MM.1S (cell line): Measurements from ENCODE around the gene GPC3.
"Not testable (repeated sequence)": the region's sequence is repeated elsewhere in the genome, so short reads cannot be mapped to it uniquely, and the experiment has no call there.

ENCODE experiments used
- DNase-seq: peaks from one replicate; pipeline ENCODE4 v3.0.0-alpha.2; 2015
- H2AFZ ChIP-seq: fragments of 300-600 bp; sonication (generic); 2 replicates; pipeline ENCODE4 v1.6.0; 2016; ENCODE audit warnings: antibody characterized with exemption, low read length
- H3F3A ChIP-seq: fragments of 300-600 bp; sonication (generic); 2 replicates; pipeline ENCODE4 v1.6.1; 2016; ENCODE audit warnings: mild to moderate bottlenecking, antibody characterized with exemption, low read length, moderate library complexity, mixed read lengths; ENCODE audit not compliant: insufficient read depth
- H3K27ac ChIP-seq: fragments of 300-600 bp; sonication (generic); 2 replicates; pipeline ENCODE4 v1.5.1; 2016; ENCODE audit warnings: mild to moderate bottlenecking, low read length
- H3K27me3 ChIP-seq: fragments of 300-600 bp; sonication (generic); replicated peaks from 2 replicates; pipeline ENCODE4 v1.6.0; 2016; ENCODE audit warnings: low read length; ENCODE audit not compliant: insufficient read depth
- H3K36me3 ChIP-seq: fragments of 300-600 bp; sonication (generic); replicated peaks from 2 replicates; pipeline ENCODE4 v1.6.1; 2016; ENCODE audit warnings: mild to moderate bottlenecking, low read length, mixed read lengths; ENCODE audit not compliant: insufficient read depth
- H3K4me1 ChIP-seq: fragments of 300-600 bp; sonication (generic); 2 replicates; pipeline ENCODE4 v1.6.1; 2016; ENCODE audit warnings: low read length, mixed read lengths
- H3K4me2 ChIP-seq: fragments of 300-600 bp; sonication (generic); 2 replicates; pipeline ENCODE4 v1.6.0; 2016; ENCODE audit warnings: low read depth, low read length
- H3K4me3 ChIP-seq: fragments of 300-600 bp; sonication (generic); 2 replicates; pipeline ENCODE4 v1.5.1; 2016; ENCODE audit warnings: low read length, mixed read lengths
- H3K79me2 ChIP-seq: fragments of 300-600 bp; sonication (generic); 2 replicates; pipeline ENCODE4 v1.6.1; 2016; ENCODE audit warnings: mixed run types, low read length, mixed read lengths
- H3K9ac ChIP-seq: fragments of 300-600 bp; sonication (generic); 2 replicates; pipeline ENCODE4 v1.6.1; 2016; ENCODE audit warnings: low read length, mixed read lengths
- H3K9me2 ChIP-seq: fragments of 300-600 bp; sonication (generic); replicated peaks from 2 replicates; pipeline ENCODE4 v1.6.1; 2016; ENCODE audit warnings: mild to moderate bottlenecking, low read length, mixed read lengths; ENCODE audit not compliant: insufficient read depth
- H3K9me3 ChIP-seq: fragments of 300-600 bp; sonication (generic); replicated peaks from 2 replicates; pipeline ENCODE4 v1.6.1; 2016; ENCODE audit warnings: mild to moderate bottlenecking, low read length, mixed read lengths; ENCODE audit not compliant: insufficient read depth
- H4K20me1 ChIP-seq: fragments of 300-600 bp; sonication (generic); 2 replicates; pipeline ENCODE4 v1.6.1; 2016; ENCODE audit warnings: mild to moderate bottlenecking, low read length, moderate library complexity, mixed read lengths; ENCODE audit not compliant: insufficient read depth
- CTCF ChIP-seq: fragments of 300-600 bp; sonication (generic); IDR thresholded peaks from 2 replicates; pipeline ENCODE4 v1.5.1; 2016; ENCODE audit warnings: antibody characterized with exemption, low read length, mixed read lengths
- EZH2 ChIP-seq: fragments of 300-600 bp; sonication (generic); optimal IDR thresholded peaks from 2 replicates; pipeline ENCODE3; 2017; ENCODE audit warnings: low read depth, mild to moderate bottlenecking, antibody characterized with exemption, low read length, mixed read lengths
- EZH2phosphoT487 ChIP-seq: fragments of 300-600 bp; sonication (generic); IDR thresholded peaks from 2 replicates; pipeline ENCODE4 v1.6.1; 2018; ENCODE audit warnings: antibody characterized with exemption, low read length

GPC3 gene

GRCh38 chrX:133630362-133630761, 355.0 kb downstream of the GPC3 start:
- Histone ChIP-seq H3K4me2 (no peak overlapping the region), H4K20me1 (no peaks in the 10 kb centered on the region), H3K4me1 (no peaks in the 10 kb centered on the region), H3K27ac (no peak overlapping the region), H3K27me3 (no peaks in the 10 kb centered on the region), H3K36me3 (no peaks in the 10 kb centered on the region), H3K9me3 (no peaks in the 10 kb centered on the region), H2AFZ (no peak overlapping the region), H3K79me2 (no peaks in the 10 kb centered on the region), H3K9ac (no peak overlapping the region), H3K4me3 (no peak overlapping the region), H3K9me2 (no peaks in the 10 kb centered on the region), H3F3A (no peaks in the 10 kb centered on the region)
- no peak for TF ChIP-seq CTCF
- TF ChIP-seq EZH2phosphoT487: no peak
- TF ChIP-seq EZH2: no peak
- no peak for DNase-seq

GRCh38 chrX:133627673-133628072, 357.7 kb downstream of the GPC3 start:
- no peaks in the 10 kb centered on the region for H3F3A ChIP-seq
- no peaks in the 10 kb centered on the region for H3K79me2 ChIP-seq
- H2AFZ ChIP-seq: no peak overlapping the region
- no peaks in the 10 kb centered on the region for H4K20me1 ChIP-seq
- no peaks in the 10 kb centered on the region for H3K27me3 ChIP-seq
- H3K36me3 ChIP-seq: no peaks in the 10 kb centered on the region
- no peak overlapping the region for H3K9ac ChIP-seq
- H3K9me2 ChIP-seq: no peaks in the 10 kb centered on the region
- no peak for DNase-seq
- H3K27ac ChIP-seq: no peak overlapping the region
- TF ChIP-seq EZH2 (no peak), CTCF (no peak), EZH2phosphoT487 (no peak)
- no peak overlapping the region for H3K4me2 ChIP-seq
- no peak overlapping the region for H3K4me3 ChIP-seq
- no peaks in the 10 kb centered on the region for H3K9me3 ChIP-seq
- no peaks in the 10 kb centered on the region for H3K4me1 ChIP-seq

GRCh38 chrX:133621384-133621783, 364.0 kb downstream of the GPC3 start:
- not testable (repeated sequence) for H2AFZ ChIP-seq, H3K4me3 ChIP-seq, H4K20me1 ChIP-seq, H3K4me2 ChIP-seq, DNase-seq, H3K79me2 ChIP-seq, H3K27ac ChIP-seq, H3F3A ChIP-seq, H3K27me3 ChIP-seq, H3K4me1 ChIP-seq, H3K9me2 ChIP-seq, H3K36me3 ChIP-seq, H3K9ac ChIP-seq, H3K9me3 ChIP-seq

GRCh38 chrX:133611676-133612075, 373.7 kb downstream of the GPC3 start:
- no peaks in the 10 kb centered on the region for H3K27me3 ChIP-seq
- H3K9me2 ChIP-seq: no peaks in the 10 kb centered on the region
- DNase-seq: no peak
- no peak overlapping the region for H3K27ac ChIP-seq
- H4K20me1 ChIP-seq: no peaks in the 10 kb centered on the region
- no peak overlapping the region for H2AFZ ChIP-seq
- no peak overlapping the region for H3K9ac ChIP-seq
- H3K4me2 ChIP-seq: no peak overlapping the region
- no peak for TF ChIP-seq EZH2phosphoT487
- TF ChIP-seq EZH2: no peak
- TF ChIP-seq CTCF: no peak
- peaks cover 5% of the 10 kb centered on the region; the same call in 1 of the 2 replicates for H3F3A ChIP-seq
- no peaks in the 10 kb centered on the region for H3K79me2 ChIP-seq
- H3K36me3 ChIP-seq: no peaks in the 10 kb centered on the region
- H3K9me3 ChIP-seq: no peaks in the 10 kb centered on the region; the same call in 1 of the 2 replicates
- H3K4me1 ChIP-seq: peaks cover 41% of the 10 kb centered on the region
- H3K4me3 ChIP-seq: no peak overlapping the region
